Fibroblast of the aortic adventitia (primary cell): Measurements from ENCODE around the gene FRS3. TPM values are rescaled to one million over a fixed set of nuclear protein-coding genes. Genes with fewer than 3 reads are reported as not detected.
A peak's percentile ranks its signal among the peaks of the same experiment; 100 is the strongest.

Source experiments
- DNase-seq: peaks from one replicate; pipeline ENCODE4 v3.0.0-alpha.2; 2010; ENCODE audit warnings: low read depth
- H3K4me3 ChIP-seq: 2 replicates; pipeline ENCODE4 v1.5.1; 2011; ENCODE audit warnings: low read depth, mild to moderate bottlenecking, control low read depth, low read length, moderate library complexity
- CTCF ChIP-seq: IDR thresholded peaks from 2 replicates; pipeline ENCODE4 v1.5.1; 2011; ENCODE audit warnings: mild to moderate bottlenecking, low read length, control low read depth, inconsistent platforms; ENCODE audit not compliant: insufficient read depth
- total RNA-seq: library from RNA; depleted of rRNA; stranded (reverse); fragments of >200 nt; gene quantifications from 2 replicates; pipeline ENCODE4 v1.2.3, GENCODE V29; 2012; ENCODE audit warnings: low replicate concordance

FRS3 gene
- total RNA-seq, result 1.4 and 2.7 TPM in 2 replicates

- peak; percentile 94 for TF ChIP-seq CTCF
- H3K4me3 ChIP-seq, result peak within 1 kb of the TSS; percentile 79
Measured at GRCh38 chr6:41779788-41780550, at the start of gene FRS3. FRS3 (minus strand) TSS chr6:41779900; CDS start chr6:41776987, 2,913 bp downstream.

GRCh38 chr6:41826343-41827022 lies 46.8 kb upstream of the FRS3 start:
- TF ChIP-seq CTCF, result no peak
- H3K4me3 ChIP-seq, result no peak overlapping the region
- no peak for DNase-seq

More at GRCh38 chr6:41779788-41780550, at the start of gene FRS3:
- peak; percentile 94 for DNase-seq

GRCh38 chr6:41824571-41825569 lies 45.2 kb upstream of the FRS3 start:
- DNase-seq, result no peak
- no peak for TF ChIP-seq CTCF
- no peak overlapping the region for H3K4me3 ChIP-seq

GRCh38 chr6:41823178-41823577 lies 43.5 kb upstream of the FRS3 start:
- TF ChIP-seq CTCF, result no peak
- no peak overlapping the region for H3K4me3 ChIP-seq
- no peak for DNase-seq

GRCh38 chr6:41822021-41822420 lies 42.3 kb upstream of the FRS3 start:
- no peak overlapping the region for H3K4me3 ChIP-seq
- no peak for TF ChIP-seq CTCF
- no peak for DNase-seq

- TF ChIP-seq CTCF, result no peak
- H3K4me3 ChIP-seq, result no peak overlapping the region
Measured at GRCh38 chr6:41821266-41821665, 41.6 kb upstream of the FRS3 start.

More at GRCh38 chr6:41821266-41821665, 41.6 kb upstream of the FRS3 start:
- DNase-seq, result no peak
